Neural cell (in vitro differentiated cells): Measurements from ENCODE around the gene CCL14. TPM values are rescaled to one million over a fixed set of nuclear protein-coding genes. Genes with fewer than 3 reads are reported as not detected.
"Not testable (repeated sequence)": the region's sequence is repeated elsewhere in the genome, so short reads cannot be mapped to it uniquely, and the experiment has no call there.

Experiments
- H2AFZ ChIP-seq: fragments of 200-600, 300-800 bp; sonication (generic), shearing (Covaris generic); 2 replicates; pipeline ENCODE4 v1.6.0; 2014; ENCODE audit warnings: low read depth, mild to moderate bottlenecking, antibody characterized with exemption, low read length, moderate library complexity
- H3F3A ChIP-seq: fragments of 200-600 bp; shearing (Covaris generic); 2 replicates; pipeline ENCODE4 v1.6.1; 2016; ENCODE audit warnings: mild to moderate bottlenecking, moderate library complexity, mixed read lengths, antibody characterized with exemption, low read length; ENCODE audit not compliant: insufficient read depth, poor library complexity, severe bottlenecking
- H3K27ac ChIP-seq: fragments of 200-600, 300-800 bp; sonication (generic), shearing (Covaris generic); 2 replicates; pipeline ENCODE4 v1.5.1; 2014; ENCODE audit warnings: mild to moderate bottlenecking, low read length, moderate library complexity
- H3K27me3 ChIP-seq: fragments of 300-800, 200-600 bp; sonication (generic), shearing (Covaris generic); 2 replicates; pipeline ENCODE4 v1.6.0; 2014; ENCODE audit warnings: mild to moderate bottlenecking, low read depth, low read length, moderate library complexity; ENCODE audit not compliant: insufficient read depth
- H3K36me3 ChIP-seq: fragments of 300-800, 200-600 bp; sonication (generic), shearing (Covaris generic); 2 replicates; pipeline ENCODE4 v1.5.1; 2014; ENCODE audit warnings: mild to moderate bottlenecking, antibody characterized with exemption, low read length, moderate library complexity; ENCODE audit not compliant: insufficient read depth
- H3K4me2 ChIP-seq: fragments of 300-800, 200-600 bp; sonication (generic), shearing (Covaris generic); 2 replicates; pipeline ENCODE4 v1.6.0; 2014; ENCODE audit warnings: mild to moderate bottlenecking, low read length
- H3K4me3 ChIP-seq: fragments of 300-800, 200-600 bp; sonication (generic), shearing (Covaris generic); 2 replicates; pipeline ENCODE4 v1.5.1; 2014; ENCODE audit warnings: mild to moderate bottlenecking, low read length, moderate library complexity
- H3K79me2 ChIP-seq: fragments of 200-600 bp; shearing (Covaris generic); replicated peaks from 2 replicates; pipeline ENCODE4 v1.6.0; 2014; ENCODE audit warnings: mild to moderate bottlenecking, low read length, moderate library complexity; ENCODE audit not compliant: insufficient read depth
- H3K9ac ChIP-seq: fragments of 300-800, 200-600 bp; sonication (generic), shearing (Covaris generic); 2 replicates; pipeline ENCODE4 v1.6.1; 2016; ENCODE audit warnings: mild to moderate bottlenecking, low read length, mixed read lengths
- H3K9me2 ChIP-seq: fragments of 200-600 bp; shearing (Covaris generic); 2 replicates; pipeline ENCODE4 v1.6.1; 2016; ENCODE audit warnings: mild to moderate bottlenecking, low read length, mixed read lengths; ENCODE audit not compliant: insufficient read depth
- H3K9me3 ChIP-seq: fragments of 200-600, 300-800 bp; sonication (generic), shearing (Covaris generic); 2 replicates; pipeline ENCODE4 v1.6.1; 2016; ENCODE audit warnings: mild to moderate bottlenecking, mixed run types, low read length, moderate library complexity, mixed read lengths
- H4K20me1 ChIP-seq: fragments of 200-600 bp; shearing (Covaris generic); 2 replicates; pipeline ENCODE4 v1.6.1; 2016; ENCODE audit warnings: mild to moderate bottlenecking, mixed run types; ENCODE audit not compliant: insufficient read depth
- CTCF ChIP-seq: fragments of 450-650 bp; IDR thresholded peaks from 2 replicates; pipeline ENCODE4 v1.5.1; 2014; ENCODE audit warnings: antibody characterized with exemption, mild to moderate bottlenecking, moderate library complexity; ENCODE audit not compliant: poor library complexity, severe bottlenecking
- EP300 ChIP-seq: fragments of 450-650 bp; conservative IDR thresholded peaks from 2 replicates; pipeline ENCODE4 v1.6.1; 2014; ENCODE audit warnings: antibody characterized with exemption, mild to moderate bottlenecking, moderate library complexity; ENCODE audit not compliant: poor library complexity, severe bottlenecking
- EZH2 ChIP-seq: fragments of 200-600, 300-800 bp; shearing (Covaris generic), sonication (generic); IDR thresholded peaks from 2 replicates; pipeline ENCODE4 v1.6.1; 2014; ENCODE audit warnings: antibody characterized with exemption, low read length, borderline replicate concordance, mild to moderate bottlenecking; ENCODE audit not compliant: insufficient read depth, poor library complexity, severe bottlenecking
- MXI1 ChIP-seq: fragments of 450-650 bp; conservative IDR thresholded peaks from 2 replicates; pipeline ENCODE4 v1.6.1; 2014; ENCODE audit warnings: antibody characterized with exemption, mild to moderate bottlenecking; ENCODE audit not compliant: poor library complexity, severe bottlenecking
- POLR2AphosphoS5 ChIP-seq: IDR thresholded peaks from 2 replicates; pipeline ENCODE4 v1.6.1; 2012
- RAD21 ChIP-seq: fragments of 450-650 bp; conservative IDR thresholded peaks from 2 replicates; pipeline ENCODE4 v1.6.1; 2014; ENCODE audit warnings: antibody characterized with exemption, mild to moderate bottlenecking, moderate library complexity
- REST ChIP-seq: IDR thresholded peaks from 2 replicates; pipeline ENCODE4 v1.6.1; 2012; ENCODE audit warnings: borderline replicate concordance
- SMC3 ChIP-seq: fragments of 450-650 bp; conservative IDR thresholded peaks from 2 replicates; pipeline ENCODE4 v1.6.1; 2014; ENCODE audit warnings: antibody characterized with exemption, mild to moderate bottlenecking, moderate library complexity; ENCODE audit not compliant: poor library complexity
- TAF1 ChIP-seq: IDR thresholded peaks from 2 replicates; pipeline ENCODE4 v1.6.1; 2012; ENCODE audit warnings: low read depth
- polyA plus RNA-seq: library from polyadenylated mRNA; depleted of rRNA; stranded (reverse); fragments of >200 nt; gene quantifications from 2 replicates; pipeline ENCODE4 v1.2.3, GENCODE V29; 2014

CCL14 gene
- polyA plus RNA-seq, 1 donor from 2014 or later: not detected

- Histone ChIP-seq H3K9me2 (no peaks in the 10 kb centered on the region), H3F3A (no peaks in the 10 kb centered on the region), H3K27ac (no peak overlapping the region), H3K9me3 (no peaks in the 10 kb centered on the region), H3K79me2 (no peaks in the 10 kb centered on the region), H3K36me3 (no peaks in the 10 kb centered on the region), H3K27me3 (no peaks in the 10 kb centered on the region), H2AFZ (no peak overlapping the region), H3K4me2 (no peak overlapping the region), H4K20me1 (no peaks in the 10 kb centered on the region), H3K9ac (no peak overlapping the region), H3K4me3 (no peak overlapping the region)
- TF ChIP-seq REST (no peak), MXI1 (no peak), SMC3 (no peak), RAD21 (no peak)
Observed at GRCh38 chr17:35942588-35943186, 43.8 kb downstream of the CCL14 start.

- not testable (repeated sequence) for H3K27ac ChIP-seq, H3K4me3 ChIP-seq, H2AFZ ChIP-seq, H3K9me3 ChIP-seq, H3K9ac ChIP-seq, H3K9me2 ChIP-seq, H3K36me3 ChIP-seq, H3K79me2 ChIP-seq, H3F3A ChIP-seq, H3K4me2 ChIP-seq, H4K20me1 ChIP-seq, H3K27me3 ChIP-seq
Observed at GRCh38 chr17:35938492-35938891, 48.0 kb downstream of the CCL14 start.

GRCh38 chr17:35936063-35936462 lies 50.5 kb downstream of the CCL14 start:
- TF ChIP-seq CTCF (no peak), MXI1 (no peak), REST (no peak), SMC3 (no peak), RAD21 (no peak), EZH2 (no peak), POLR2AphosphoS5 (no peak), EP300 (no peak), TAF1 (no peak)
- H3K4me2 ChIP-seq: no peak overlapping the region
- no peaks in the 10 kb centered on the region for H3K36me3 ChIP-seq
- no peak overlapping the region for H3K27ac ChIP-seq
- no peak overlapping the region for H2AFZ ChIP-seq
- H3K9me3 ChIP-seq: no peaks in the 10 kb centered on the region
- no peak overlapping the region for H3K4me3 ChIP-seq
- no peaks in the 10 kb centered on the region for H3K79me2 ChIP-seq
- no peaks in the 10 kb centered on the region for H3F3A ChIP-seq
- H4K20me1 ChIP-seq: no peaks in the 10 kb centered on the region
- no peaks in the 10 kb centered on the region for H3K9me2 ChIP-seq
- no peak overlapping the region for H3K9ac ChIP-seq
- no peaks in the 10 kb centered on the region for H3K27me3 ChIP-seq
